A549 treated with Hydrocortisone at 1 μM for 4 hours (cell line): ENCODE results near the gene GPR32. TPM values are rescaled to one million over a fixed set of nuclear protein-coding genes. Genes with fewer than 3 reads are reported as not detected.

ENCODE experiments used
- total RNA-seq: library from RNA; stranded (reverse); fragments of 200-300 nt; extraction: Qiagen RNA extraction; gene quantifications from 5 replicates; pipeline ENCODE4 v1.2.3, GENCODE V29; 2022

GPR32 gene
- not detected in 5 replicates for total RNA-seq

GRCh38 chr19:50770164-50770563 lies at the start of gene GPR32:
GPR32 (plus strand) TSS chr19:50770464; CDS start chr19:50770601, 137 bp downstream.

DNA sequence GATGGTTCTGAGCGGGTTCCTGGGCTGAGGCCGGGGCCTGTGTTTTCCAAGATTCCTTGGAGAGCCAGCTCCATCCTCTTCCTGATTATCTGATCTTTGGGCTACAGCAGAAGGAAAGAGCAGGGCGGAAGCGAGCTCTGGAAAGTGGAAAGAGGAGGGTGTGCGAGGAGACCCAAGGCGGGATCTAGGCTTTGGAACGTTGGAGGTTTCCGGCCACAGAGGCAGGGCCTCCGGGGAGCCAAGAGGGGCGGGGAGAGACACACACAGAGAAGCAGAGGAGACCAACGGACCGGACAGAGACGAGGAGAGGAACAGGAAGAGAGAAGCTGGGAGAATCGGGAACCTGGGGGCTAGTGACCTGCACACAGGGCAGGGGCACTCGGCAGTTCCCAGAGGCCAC lies 47.2 kb upstream of the GPR32 start, which contains the start of gene CLEC11A:
CLEC11A (plus strand) TSS at position 296 of the 400 bp plus-strand sequence. CDS start 162 bp downstream, outside the sequence.

GRCh38 chr19:50790396-50790795 lies 20.1 kb downstream of the GPR32 start, which contains the start of gene ACP4:
ACP4 (plus strand) TSS chr19:50790415; CDS start chr19:50790415, 0 bp downstream.

Other genes starting within 250 kb of the GPR32 start
- 0.21 to 0.58 TPM (median 0.47 TPM) in 5 replicates for gene LRRC4B, start 202.0 kb upstream of the GPR32 start, total RNA-seq
- 0.30 to 0.71 TPM (median 0.56 TPM) in 5 replicates for gene SYT3, start 130.6 kb upstream of the GPR32 start, total RNA-seq
- gene C19orf81, start 121.0 kb upstream of the GPR32 start, total RNA-seq: 2.7 to 10.9 TPM (median 10.0 TPM) in 5 replicates
- 0.03 to 0.68 TPM (median 0.18 TPM) in 5 replicates for gene SHANK1, start 50.7 kb upstream of the GPR32 start, total RNA-seq
- 4.9 to 10.7 TPM (median 9.7 TPM) in 5 replicates for gene CLEC11A, start 47.1 kb upstream of the GPR32 start, total RNA-seq
- gene ACP4, start 20.0 kb downstream of the GPR32 start, total RNA-seq: not detected in 5 replicates
- 0.09 to 0.26 TPM (median 0.24 TPM) in 3 of 5 replicates, not detected in the others for gene KLK1, start 53.3 kb downstream of the GPR32 start, total RNA-seq
- not detected in 5 replicates for gene KLK15, start 63.1 kb downstream of the GPR32 start, total RNA-seq
- gene KLK3, start 84.5 kb downstream of the GPR32 start, total RNA-seq: not detected in 5 replicates
- gene KLK2, start 103.0 kb downstream of the GPR32 start, total RNA-seq: 0.10 to 0.37 TPM (median 0.19 TPM) in 4 of 5 replicates, not detected in the other
- 0.12 TPM in 1 of 5 replicates, not detected in the others for gene KLK4, start 140.9 kb downstream of the GPR32 start, total RNA-seq
- 0.06 TPM in 1 of 5 replicates, not detected in the others for gene KLK5, start 182.6 kb downstream of the GPR32 start, total RNA-seq
- 0.21 to 0.38 TPM (median 0.28 TPM) in 5 replicates for gene KLK6, start 199.1 kb downstream of the GPR32 start, total RNA-seq
- 0.17 TPM in 1 of 5 replicates, not detected in the others for gene KLK7, start 213.5 kb downstream of the GPR32 start, total RNA-seq
- gene KLK8, start 231.1 kb downstream of the GPR32 start, total RNA-seq: not detected in 5 replicates
- gene KLK10, start 249.2 kb downstream of the GPR32 start, total RNA-seq: 0.09 to 0.52 TPM (median 0.40 TPM) in 5 replicates